ENCODE measurements around the gene CRISPLD2.
"Not testable (repeated sequence)": the region's sequence is repeated elsewhere in the genome, so short reads cannot be mapped to it uniquely, and the experiment has no call there.

CRISPLD2 gene

DNA sequence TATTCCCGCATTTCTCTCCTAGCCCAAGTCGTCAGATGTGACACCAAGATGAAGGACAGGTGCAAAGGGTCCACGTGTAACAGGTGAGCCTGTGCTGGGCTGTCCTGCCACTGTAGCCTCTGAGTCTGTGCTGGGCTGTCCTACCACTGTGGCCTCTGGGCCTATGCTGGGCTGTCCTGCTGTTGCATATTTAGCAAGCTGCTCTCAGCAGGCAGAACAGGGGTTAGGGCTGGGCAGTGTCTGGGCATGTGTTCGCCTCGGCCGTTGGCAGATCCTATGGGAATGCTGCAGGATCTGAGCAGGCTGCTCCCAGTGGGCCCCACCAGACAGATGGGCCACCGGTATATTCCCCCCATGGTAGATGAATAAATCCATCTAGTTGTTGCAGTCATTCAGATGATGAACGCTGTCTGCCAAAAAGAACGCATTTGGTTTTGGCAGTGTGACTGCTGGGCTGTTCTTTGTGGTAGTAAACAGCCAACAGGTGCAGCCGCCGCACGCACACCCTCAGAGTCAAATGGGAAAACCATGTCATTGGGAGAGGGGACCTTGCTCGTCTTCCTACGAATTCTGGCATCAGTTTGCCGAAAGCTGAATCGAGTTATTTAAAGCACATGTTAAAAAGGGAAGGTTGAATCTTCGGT, 49.2 kb downstream of the CRISPLD2 start:
- DNase-seq: no peak
- no peaks in the 10 kb centered on the region for H3K27me3 ChIP-seq (ENCODE audit: insufficient read depth, low read depth, severe bottlenecking)
- H3K4me3 ChIP-seq (ENCODE audit: low read depth, low read length): no peak overlapping the region
- H3K27ac ChIP-seq: no peak overlapping the region
- H3K9me3 ChIP-seq (ENCODE audit: severe bottlenecking): no peaks in the 10 kb centered on the region
- TF ChIP-seq, protein P1, sequence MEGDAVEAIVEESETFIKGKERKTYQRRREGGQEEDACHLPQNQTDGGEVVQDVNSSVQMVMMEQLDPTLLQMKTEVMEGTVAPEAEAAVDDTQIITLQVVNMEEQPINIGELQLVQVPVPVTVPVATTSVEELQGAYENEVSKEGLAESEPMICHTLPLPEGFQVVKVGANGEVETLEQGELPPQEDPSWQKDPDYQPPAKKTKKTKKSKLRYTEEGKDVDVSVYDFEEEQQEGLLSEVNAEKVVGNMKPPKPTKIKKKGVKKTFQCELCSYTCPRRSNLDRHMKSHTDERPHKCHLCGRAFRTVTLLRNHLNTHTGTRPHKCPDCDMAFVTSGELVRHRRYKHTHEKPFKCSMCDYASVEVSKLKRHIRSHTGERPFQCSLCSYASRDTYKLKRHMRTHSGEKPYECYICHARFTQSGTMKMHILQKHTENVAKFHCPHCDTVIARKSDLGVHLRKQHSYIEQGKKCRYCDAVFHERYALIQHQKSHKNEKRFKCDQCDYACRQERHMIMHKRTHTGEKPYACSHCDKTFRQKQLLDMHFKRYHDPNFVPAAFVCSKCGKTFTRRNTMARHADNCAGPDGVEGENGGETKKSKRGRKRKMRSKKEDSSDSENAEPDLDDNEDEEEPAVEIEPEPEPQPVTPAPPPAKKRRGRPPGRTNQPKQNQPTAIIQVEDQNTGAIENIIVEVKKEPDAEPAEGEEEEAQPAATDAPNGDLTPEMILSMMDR (IDR thresholded peaks at IDR 0.05; ENCODE audit: low read depth, low read length): no peak
- H3K36me3 ChIP-seq: no peaks in the 10 kb centered on the region

GRCh38 chr16:84869473-84869845, 49.7 kb downstream of the CRISPLD2 start:
- no peak overlapping the region for H3K27ac ChIP-seq
- H3K9me3 ChIP-seq (ENCODE audit: severe bottlenecking): no peaks in the 10 kb centered on the region
- TF ChIP-seq, protein P1 (IDR thresholded peaks at IDR 0.05; ENCODE audit: low read depth, low read length): no peak
- DNase-seq: no peak
- H3K27me3 ChIP-seq (ENCODE audit: insufficient read depth, low read depth, severe bottlenecking): no peaks in the 10 kb centered on the region
- H3K4me3 ChIP-seq (ENCODE audit: low read depth, low read length): no peak overlapping the region
- H3K36me3 ChIP-seq: no peaks in the 10 kb centered on the region

DNA sequence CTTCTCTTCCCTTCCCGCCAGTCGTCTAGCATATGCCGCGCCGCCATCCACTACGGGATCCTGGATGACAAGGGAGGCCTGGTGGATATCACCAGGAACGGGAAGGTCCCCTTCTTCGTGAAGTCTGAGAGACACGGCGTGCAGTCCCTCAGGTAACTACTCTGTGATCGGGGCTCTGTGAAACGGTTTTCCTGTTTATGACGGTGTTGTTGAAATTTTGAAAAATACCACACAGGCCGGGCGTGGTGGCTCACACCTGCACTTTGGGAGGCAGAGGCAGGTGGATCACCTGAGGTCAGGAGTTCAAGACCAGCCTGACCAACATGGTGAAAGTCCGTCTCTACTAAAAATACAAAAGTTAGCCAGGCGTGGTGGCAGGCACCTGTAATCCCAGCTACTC, 53.2 kb downstream of the CRISPLD2 start:
- not testable (repeated sequence) for DNase-seq; H3K36me3 ChIP-seq; H3K27ac ChIP-seq; H3K9me3 ChIP-seq (ENCODE audit: severe bottlenecking); H3K4me3 ChIP-seq (ENCODE audit: low read depth, low read length); H3K27me3 ChIP-seq (ENCODE audit: insufficient read depth, low read depth, severe bottlenecking)

GRCh38 chr16:84874004-84874435, 54.2 kb downstream of the CRISPLD2 start:
- TF ChIP-seq, protein P1 (IDR thresholded peaks at IDR 0.05; ENCODE audit: low read depth, low read length): no peak
- Histone ChIP-seq H3K27ac (no peak overlapping the region), H3K9me3 (ENCODE audit: severe bottlenecking) (no peaks in the 10 kb centered on the region), H3K4me3 (ENCODE audit: low read depth, low read length) (no peak overlapping the region), H3K27me3 (ENCODE audit: insufficient read depth, low read depth, severe bottlenecking) (no peaks in the 10 kb centered on the region), H3K36me3 (no peaks in the 10 kb centered on the region)
- no peak for DNase-seq

DNA sequence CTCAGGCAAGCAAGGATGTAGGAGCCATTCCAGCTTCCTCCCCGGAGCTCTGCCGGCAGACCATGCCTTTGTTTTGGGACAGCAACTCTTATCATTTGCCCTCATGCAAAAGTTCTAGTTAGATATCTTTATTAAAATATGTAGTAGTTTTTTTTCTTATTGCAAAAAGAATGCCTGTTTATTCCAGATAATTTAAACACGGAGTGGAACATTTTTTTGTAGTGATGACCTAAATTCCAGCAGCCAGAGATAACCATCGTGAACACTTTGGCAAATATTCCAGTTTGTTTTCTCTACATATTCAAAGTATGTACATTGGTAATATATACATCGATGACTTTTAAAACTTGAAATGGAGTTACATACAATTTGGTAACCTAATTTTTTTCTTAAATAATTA, 54.8 kb downstream of the CRISPLD2 start:
- no peaks in the 10 kb centered on the region for H3K36me3 ChIP-seq
- no peaks in the 10 kb centered on the region for H3K9me3 ChIP-seq (ENCODE audit: severe bottlenecking)
- no peak overlapping the region for H3K4me3 ChIP-seq (ENCODE audit: low read depth, low read length)
- DNase-seq: no peak
- no peak overlapping the region for H3K27ac ChIP-seq
- TF ChIP-seq, protein P1 (IDR thresholded peaks at IDR 0.05; ENCODE audit: low read depth, low read length): no peak
- H3K27me3 ChIP-seq (ENCODE audit: insufficient read depth, low read depth, severe bottlenecking): no peaks in the 10 kb centered on the region

DNA sequence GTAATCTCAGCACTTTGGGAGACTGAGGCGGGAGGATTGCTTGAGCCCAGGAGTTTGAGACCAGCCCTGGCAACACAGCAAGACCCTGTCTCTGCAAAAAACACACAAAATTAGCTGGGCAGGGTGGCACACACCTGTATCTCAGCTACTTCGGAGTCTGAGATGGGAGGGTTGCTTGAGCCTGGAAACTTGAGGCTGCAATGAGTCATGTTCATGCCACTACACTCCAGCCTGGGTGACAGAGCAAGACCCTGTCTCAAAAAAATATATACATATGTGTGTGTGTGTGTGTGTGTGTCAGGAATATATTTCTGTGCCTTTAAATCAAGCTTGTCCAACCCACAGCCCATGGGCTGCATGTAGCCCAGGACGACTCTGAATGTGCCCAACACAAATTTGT, 55.2 kb downstream of the CRISPLD2 start:
- TF ChIP-seq, protein P1 (IDR thresholded peaks at IDR 0.05; ENCODE audit: low read depth, low read length): no peak
- no peaks in the 10 kb centered on the region for H3K27me3 ChIP-seq (ENCODE audit: insufficient read depth, low read depth, severe bottlenecking)
- H3K4me3 ChIP-seq (ENCODE audit: low read depth, low read length): no peak overlapping the region
- no peak overlapping the region for H3K27ac ChIP-seq
- no peaks in the 10 kb centered on the region for H3K36me3 ChIP-seq
- H3K9me3 ChIP-seq (ENCODE audit: severe bottlenecking): no peaks in the 10 kb centered on the region
- DNase-seq: no peak
